Dermis blood vessel endothelial cell (primary cell): ENCODE data around the gene HERC2. TPM values are rescaled to one million over a fixed set of nuclear protein-coding genes. Genes with fewer than 3 reads are reported as not detected.
A peak's percentile ranks its signal among the peaks of the same experiment; 100 is the strongest.

Experiments
- DNase-seq: peaks from one replicate; pipeline ENCODE4 v3.0.0; 2010
- total RNA-seq: library from RNA; depleted of rRNA; stranded (reverse); fragments of >200 nt; gene quantifications from 2 replicates; pipeline ENCODE4 v1.2.3, GENCODE V29; 2014

The HERC2 gene
- total RNA-seq, 1 donor from 2014 or later: 64.0 TPM

DNA sequence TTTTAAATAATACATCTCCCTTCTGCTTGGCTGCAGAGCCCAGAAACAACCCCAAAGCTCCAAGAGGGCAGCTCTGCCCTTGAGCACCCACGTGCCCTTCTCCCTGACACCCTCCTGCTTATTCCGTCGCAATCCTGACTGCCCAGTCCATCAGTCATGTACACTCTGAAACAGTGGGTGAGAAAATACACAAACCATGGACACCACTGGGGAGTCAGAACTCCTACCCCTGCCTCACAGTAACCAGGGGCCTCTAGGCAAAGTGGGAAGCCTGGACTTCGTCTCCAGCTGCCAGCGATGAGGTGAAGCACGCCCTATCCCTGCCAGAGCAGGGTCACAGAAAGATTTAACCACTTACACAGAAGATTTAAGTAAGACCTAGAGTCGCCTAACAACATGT is 40.1 kb downstream of the HERC2 start:
- DNase-seq: no peak

DNA sequence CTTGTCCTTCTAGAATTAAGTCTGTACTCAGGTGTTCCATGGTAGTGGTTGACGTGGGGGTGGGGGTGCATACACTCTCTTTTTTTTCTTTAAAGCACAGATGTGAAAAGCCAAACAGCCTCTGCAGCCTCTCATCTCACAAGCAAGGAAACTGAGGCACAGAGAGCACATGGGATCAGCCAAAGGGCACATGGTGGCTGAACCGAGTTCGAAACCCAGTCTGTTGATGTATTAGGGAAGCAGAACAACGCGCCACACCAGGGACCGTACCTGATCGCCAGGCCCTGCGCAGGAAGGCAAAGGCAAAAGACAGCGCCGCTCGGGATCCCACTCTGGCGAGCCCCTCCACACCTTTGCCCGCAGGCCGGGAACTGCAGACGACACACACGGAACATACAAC is 47.3 kb downstream of the HERC2 start:
- DNase-seq: no peak

GRCh38 chr15:28273873-28274610 is 47.9 kb downstream of the HERC2 start:
- no peak for DNase-seq

- DNase-seq: peak; percentile 66
These were observed 48.5 kb downstream of the HERC2 start for GRCh38 chr15:28273468-28273867.

DNA sequence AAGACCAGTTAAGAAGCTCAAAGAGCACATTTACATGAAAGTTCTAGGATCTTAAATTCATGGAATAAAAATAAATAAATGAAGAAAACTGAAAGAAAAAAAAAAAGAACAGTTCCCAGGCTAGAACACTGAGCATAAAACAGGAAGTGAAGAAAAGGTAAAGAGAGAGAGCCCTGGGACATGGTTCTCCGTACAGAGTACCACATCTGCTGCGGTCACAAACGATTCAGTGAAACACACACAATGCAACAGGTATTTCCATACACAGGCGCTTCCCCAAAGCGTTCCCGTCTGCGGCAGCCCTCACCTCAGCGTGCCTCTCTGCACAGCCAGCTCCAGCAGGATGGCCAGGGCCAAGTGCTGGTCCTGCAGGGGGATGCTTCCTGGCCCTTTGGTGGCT is 49.4 kb downstream of the HERC2 start:
- no peak for DNase-seq

- no peak for DNase-seq
These were observed 50.2 kb downstream of the HERC2 start for GRCh38 chr15:28271697-28272260.

DNA sequence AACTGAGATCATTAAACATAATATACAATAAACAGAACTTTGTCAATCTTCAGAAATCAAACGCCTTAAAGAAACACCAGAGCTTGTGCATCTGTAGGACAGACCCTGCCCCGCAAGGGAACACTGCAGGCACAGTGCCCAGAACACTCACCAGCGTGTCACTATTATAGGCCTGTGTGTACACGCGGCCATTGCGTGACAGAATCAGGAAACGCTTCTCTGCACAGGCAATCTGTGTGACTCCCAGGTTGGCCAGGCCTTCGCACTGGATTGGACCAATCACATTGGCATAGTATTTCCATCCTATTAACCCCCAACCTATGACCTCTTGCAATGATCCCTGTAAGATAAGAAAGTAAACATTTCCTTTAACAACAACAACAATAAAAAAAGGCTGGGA is 52.9 kb downstream of the HERC2 start:
- DNase-seq: peak; percentile 38

GRCh38 chr15:28267727-28268126 is 54.3 kb downstream of the HERC2 start:
- DNase-seq: no peak

- DNase-seq: no peak
These were observed 56.5 kb downstream of the HERC2 start for GRCh38 chr15:28265334-28266019.

GRCh38 chr15:28264166-28264565 is 57.8 kb downstream of the HERC2 start:
- DNase-seq: no peak

DNA sequence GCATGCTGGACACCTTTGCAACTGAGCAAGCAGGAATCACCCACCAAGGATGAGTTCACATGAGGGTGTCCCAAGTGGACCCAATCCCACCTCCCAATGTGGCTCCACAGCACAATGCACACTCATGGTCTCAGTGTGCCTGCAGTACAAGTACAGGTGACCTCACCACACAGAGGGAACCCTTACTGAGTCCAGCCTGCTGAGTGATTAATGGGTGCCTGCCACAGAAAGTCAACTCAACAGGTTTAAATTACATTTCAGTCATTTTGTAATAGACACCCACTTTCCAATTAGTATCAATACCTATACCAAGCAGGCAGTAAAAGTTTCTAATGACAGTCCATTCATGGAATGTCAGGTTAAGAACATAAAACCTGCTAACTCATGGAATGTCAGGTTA is 59.5 kb downstream of the HERC2 start:
- no peak for DNase-seq

DNA sequence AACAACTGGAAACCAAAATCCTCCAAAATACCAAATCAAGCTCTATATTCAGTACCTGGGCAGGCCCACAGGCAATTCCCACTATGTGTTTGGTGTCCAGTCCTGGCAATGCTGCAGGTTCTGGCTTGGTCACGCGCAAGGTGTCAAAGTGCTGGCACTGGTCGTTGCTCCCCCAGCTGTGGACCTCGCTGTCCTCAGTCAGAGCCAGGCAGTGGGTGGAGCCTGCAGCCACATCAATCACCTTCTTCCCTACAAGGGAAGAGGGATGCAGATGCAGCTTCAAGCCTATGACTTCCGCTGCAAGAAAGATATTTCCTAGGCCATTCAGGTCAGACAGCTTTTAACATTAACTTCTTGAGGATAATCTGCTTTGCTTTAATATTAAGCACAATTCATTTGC is 61.3 kb downstream of the HERC2 start:
- peak; percentile 18 for DNase-seq

DNA sequence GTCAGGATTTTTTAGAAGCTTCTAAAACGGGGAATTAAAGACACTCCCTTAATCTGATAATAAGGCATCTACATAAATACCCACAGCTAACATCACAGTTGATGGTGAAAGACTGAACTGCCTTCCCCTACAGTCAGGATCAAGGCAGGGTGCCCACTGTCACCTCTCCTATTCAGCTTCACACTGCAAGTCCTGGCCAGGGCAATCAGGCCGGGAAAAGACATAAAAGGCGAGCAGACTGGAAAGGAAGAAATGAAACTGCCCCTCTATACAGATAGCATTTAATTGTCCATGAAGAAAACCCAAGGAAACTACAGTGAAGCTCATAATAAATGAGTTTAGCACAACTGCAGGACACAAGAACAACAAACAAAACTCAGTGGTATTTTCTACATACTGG is 61.7 kb downstream of the HERC2 start:
- DNase-seq: no peak

DNA sequence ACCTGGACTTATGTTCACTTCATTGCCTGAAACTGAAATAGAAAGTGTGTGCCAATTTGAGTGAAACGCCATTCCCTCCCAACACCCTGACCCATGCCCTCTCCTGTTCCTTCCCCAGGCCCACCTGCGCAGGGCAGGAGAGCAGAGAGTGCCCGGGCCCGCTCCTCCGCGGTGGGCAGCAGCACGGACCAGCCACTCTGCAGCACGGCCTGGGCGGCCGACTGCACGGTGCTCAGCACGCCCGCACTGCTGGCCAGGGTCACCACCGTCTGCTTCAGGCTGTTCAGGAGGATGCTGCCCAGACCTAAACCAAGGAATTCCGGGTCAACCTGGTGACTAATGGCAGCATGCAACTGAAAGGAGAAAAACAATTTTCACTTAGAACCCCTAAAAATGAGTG is 66.0 kb downstream of the HERC2 start:
- no peak for DNase-seq

DNA sequence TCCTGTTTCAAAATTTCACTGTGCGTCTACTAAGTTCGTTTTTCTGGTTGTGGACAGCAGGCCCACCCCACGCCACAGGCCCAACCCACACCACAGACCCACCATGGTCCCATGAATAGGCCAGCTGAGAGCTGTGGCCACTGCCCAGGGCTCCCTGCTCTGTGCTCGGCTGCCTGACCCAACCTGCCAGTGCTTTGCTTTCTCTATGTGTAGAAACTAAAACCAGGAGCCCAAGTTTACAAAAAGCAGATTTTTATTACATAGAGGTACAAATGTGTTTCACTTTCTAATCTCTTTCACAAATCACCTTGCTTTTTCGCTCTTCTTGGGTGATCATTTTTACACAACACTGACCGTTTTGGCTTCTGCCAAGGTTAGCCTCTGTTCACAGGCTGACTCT is 69.1 kb downstream of the HERC2 start:
- DNase-seq: no peak

DNA sequence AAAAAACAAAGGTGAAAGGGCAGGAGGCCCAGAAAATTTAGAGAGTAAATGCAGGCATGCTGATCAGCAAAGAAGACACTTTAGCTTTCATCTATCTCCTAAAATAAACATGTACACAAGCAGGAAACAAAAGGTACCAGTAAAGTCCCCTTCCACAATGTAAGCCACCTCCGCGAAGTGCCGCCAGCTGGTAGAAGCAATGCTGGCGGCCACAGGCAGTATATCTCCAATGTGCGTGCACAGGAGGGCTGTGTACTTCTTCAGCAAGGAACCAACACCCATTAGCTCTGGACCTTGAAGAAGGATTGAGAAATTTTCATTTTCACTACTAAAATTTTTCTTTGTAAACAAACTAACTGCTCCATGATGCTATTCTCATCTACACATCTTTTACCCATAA is 75.4 kb downstream of the HERC2 start:
- no peak for DNase-seq

GRCh38 chr15:28243901-28244300 is 78.1 kb downstream of the HERC2 start:
- DNase-seq: no peak

- no peak for DNase-seq
These were observed 78.6 kb downstream of the HERC2 start for GRCh38 chr15:28243399-28243798.

DNA sequence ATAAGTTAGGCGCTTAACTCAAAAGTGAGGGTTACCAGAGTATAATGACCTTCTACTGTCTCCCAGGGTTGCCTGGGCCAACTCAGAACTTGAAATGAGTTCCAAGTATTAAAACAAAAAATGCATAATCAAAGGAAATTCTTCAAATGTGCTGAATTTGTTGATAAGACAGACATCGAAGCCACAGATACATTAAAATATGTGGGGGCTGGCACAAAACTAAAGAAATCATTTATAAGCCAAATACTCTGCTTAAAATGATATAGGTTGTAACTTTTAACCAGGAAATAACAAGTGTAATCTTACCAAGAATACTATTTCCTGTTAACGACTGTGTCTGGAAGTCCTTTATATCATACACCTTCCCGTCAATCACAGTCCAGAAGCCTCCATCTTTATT is 83.7 kb downstream of the HERC2 start:
- peak; percentile 57 for DNase-seq

- DNase-seq: peak; percentile 4
These were observed 90.2 kb downstream of the HERC2 start for GRCh38 chr15:28231743-28232142.

DNA sequence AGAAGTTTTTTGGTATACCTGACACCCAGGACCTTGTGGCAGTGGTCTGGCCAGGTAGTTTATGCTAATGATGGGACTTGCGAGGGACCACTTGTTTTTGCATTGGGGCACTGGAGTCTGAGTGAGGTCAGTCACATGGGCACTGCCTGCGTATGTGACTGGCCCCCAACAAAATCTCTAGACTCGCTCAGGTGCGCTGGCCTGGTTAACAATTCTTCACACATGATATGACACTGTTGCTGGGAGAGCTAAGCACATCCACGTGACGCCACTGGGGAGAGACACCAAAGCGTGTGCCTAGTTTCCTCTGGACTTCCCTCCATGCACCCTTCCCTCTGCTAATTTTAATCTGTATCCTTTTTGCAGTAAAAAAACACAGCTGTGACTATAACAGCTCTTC is 90.6 kb downstream of the HERC2 start:
- peak; percentile 4 for DNase-seq

GRCh38 chr15:28228990-28229640 is 92.9 kb downstream of the HERC2 start:
- peak; percentile 75 for DNase-seq

GRCh38 chr15:28228096-28228495 is 93.9 kb downstream of the HERC2 start:
- DNase-seq: no peak

DNA sequence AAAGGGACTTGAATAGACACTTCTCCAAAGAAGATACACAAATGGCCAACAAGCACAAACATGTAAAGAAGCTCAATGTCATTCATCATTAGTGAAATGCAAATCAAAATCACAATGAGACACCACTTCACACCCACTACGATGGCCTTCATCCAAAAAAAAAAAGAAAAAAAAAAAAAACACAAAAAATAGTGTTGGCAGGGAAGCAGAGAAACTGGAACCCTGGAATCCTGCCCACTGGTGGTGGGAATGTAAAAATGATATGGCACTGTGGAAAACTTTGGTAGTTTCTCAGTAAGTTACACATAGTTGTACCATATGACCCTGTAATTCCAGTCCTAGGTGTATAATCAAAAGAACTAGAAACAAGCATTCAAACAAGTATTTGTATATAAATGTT is 94.7 kb downstream of the HERC2 start:
- DNase-seq: peak; percentile 47
